NCI-H2196 treated with DMSO at 0.1 percent for 48 hours (cell line): ENCODE results near the gene C19orf47.
"Not testable (repeated sequence)": the region's sequence is repeated elsewhere in the genome, so short reads cannot be mapped to it uniquely, and the experiment has no call there.

Experiments
- DNase-seq: peaks from one replicate; lab custom pipeline; 2025; ENCODE audit not compliant: unreplicated experiment; lab: John Stamatoyannopoulos, UW

The C19orf47 gene

GRCh38 chr19:40377876-40378385, 29.7 kb upstream of the C19orf47 start:
- no peak for DNase-seq

GRCh38 chr19:40376286-40376862, 28.2 kb upstream of the C19orf47 start:
- DNase-seq, result no peak

- no peak for DNase-seq
Observed at GRCh38 chr19:40374084-40374483, 25.9 kb upstream of the C19orf47 start.

DNA sequence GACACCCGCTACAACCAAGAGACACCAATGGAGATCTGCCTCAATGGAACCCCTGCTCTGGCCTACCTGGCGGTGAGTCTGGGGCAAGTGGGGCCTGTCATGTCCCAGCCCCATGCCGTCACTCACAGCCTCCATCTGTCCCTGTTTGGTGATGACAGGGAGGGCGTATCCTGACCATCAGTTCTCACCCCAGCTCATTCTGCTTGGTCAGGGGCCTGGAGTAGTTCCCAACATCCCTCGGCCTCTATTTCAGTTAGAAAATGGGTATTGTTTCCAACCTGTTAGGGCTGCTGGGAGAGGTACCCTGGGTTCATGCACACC, 23.6 kb upstream of the C19orf47 start:
- DNase-seq, result no peak

- DNase-seq, result no peak
Observed at GRCh38 chr19:40370997-40371801, 23.0 kb upstream of the C19orf47 start.

DNA sequence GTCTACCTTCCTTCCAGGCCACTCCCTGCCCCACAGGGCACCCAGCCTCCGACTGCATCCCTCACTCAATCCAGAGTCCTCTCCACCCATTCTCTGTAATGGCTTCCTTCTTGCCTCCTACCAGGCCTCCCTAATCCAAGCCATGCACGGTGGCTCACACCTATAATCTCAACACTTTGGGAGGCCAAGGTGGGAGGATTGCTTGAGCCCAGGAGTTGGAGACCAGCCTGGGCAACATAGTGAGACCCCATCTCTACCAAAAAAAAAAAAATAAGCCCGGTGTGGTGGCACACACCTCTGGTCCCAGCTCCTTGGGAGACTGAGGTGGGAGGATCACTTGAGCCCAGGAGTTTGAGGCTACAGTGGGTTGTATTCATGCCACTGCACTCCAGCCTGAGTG, 22.1 kb upstream of the C19orf47 start:
- not testable (repeated sequence) for DNase-seq

GRCh38 chr19:40369797-40370196, 21.6 kb upstream of the C19orf47 start:
- DNase-seq, result no peak

DNA sequence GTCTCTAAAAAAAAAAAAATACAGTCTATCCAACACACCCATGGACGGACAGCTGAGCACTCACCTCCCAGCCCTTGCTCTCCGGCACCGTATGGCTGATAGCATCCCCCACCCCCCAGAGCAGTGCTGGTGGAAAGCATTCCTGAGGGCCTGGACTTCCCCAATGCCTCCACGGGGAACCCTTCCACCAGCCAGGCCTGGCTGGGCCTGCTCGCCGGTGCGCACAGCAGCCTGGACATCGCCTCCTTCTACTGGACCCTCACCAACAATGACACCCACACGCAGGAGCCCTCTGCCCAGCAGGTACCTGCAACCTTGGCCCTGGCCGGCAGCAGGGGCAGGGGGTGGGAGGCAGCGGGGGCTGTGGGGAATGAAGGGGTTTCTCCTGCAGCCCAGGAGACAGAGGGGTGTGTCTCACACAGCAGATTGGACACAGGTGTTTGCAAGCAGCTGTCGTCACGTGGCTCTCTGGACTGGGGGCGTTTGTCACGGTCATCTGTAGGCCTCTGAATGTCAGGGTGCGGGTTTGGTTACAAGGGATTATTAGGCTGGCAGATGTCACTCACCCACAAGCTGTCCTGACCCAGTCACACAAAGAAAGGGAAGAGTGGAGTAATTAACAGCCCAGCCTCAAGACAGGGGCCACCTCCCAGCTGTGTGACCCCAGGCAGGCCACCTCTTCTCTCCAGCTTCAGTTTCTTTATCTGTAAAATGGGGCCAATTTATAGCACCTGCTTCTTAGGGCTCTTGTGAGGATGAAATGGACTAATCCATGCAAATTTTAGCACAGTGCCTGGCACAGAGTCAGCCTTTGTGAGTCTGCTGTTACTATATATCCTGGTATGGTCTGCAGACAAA, 19.6 kb upstream of the C19orf47 start:
- DNase-seq, result no peak

- no peak for DNase-seq
Observed at GRCh38 chr19:40366697-40367561, 18.7 kb upstream of the C19orf47 start.

DNA sequence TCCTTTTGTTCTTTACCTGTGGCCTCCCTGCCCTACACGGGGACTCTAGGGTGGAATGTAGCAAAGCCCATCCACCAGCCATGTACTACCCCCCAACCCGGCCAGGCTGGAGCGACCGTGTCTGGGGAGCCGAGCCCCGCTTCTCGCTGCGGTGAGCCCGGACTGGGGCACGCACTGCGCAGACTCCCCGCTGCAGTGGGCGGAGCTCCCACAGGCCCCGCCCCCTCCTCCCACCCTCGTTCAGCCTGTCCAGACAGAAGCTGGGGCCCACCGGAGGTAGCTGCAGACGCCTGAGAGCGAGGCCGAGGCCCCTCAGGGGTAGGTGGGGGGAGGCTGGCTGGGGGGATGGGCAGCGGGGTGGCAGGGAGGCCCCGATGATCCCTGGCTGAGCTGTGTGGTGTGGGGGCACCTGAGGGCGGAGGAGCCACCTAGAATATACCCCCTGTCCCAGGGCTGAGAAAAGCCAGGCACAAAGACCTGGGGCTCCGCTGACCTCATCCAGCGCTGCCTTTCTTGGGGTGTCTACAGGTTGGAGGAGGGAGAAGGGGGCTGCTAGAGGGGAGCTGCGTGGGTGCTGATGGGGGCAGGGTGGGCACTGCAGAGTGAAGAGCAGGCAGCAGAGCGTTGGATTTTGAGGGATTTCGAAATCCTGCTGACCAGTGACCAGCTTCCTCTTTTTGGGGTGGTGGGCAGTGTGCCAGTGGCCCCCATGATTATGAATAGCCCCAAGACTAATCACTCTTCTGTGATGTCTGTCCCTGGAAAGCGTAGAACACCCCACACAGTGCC, 17.6 kb upstream of the C19orf47 start:
- peak; percentile 45 for DNase-seq

DNA sequence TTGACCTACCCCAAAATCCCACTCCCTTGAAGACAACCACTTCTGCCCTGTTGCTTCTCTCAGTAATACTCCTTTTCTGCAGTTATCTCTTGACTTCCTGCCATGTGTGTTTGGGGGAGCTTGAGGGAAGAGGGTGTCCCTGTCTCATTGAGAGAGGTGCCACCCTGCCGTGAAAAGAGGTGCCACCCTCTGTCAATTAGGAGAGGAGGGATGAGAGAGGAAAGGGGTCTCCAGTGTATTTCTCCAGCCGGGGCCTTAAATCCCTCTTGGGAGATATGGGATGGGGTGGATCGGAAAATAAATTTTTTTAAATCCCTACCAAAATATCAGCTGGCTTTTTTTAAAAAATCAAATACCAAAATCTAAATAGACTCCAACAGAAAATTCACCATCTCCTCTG, 16.8 kb upstream of the C19orf47 start:
- DNase-seq, result no peak

DNA sequence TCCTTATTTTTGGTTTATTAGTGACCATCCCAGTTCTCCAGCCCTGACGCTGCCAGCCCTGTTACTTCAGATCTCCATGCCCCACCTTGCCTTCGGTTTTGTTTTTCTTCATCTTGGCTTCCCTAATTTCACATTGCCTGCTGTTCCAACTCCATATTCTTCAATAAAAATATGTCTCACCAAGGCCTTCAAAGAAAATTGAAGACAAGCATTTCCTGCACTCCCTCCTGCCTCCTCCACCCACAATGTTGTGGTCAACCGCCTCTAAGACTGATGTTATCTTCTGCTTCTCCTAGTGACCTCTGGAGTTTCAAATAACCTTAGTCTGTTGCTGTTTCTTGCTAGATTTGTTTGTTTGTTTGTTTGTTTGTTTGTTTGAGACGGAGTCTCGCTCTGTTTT, 14.9 kb upstream of the C19orf47 start:
- no peak for DNase-seq

DNA sequence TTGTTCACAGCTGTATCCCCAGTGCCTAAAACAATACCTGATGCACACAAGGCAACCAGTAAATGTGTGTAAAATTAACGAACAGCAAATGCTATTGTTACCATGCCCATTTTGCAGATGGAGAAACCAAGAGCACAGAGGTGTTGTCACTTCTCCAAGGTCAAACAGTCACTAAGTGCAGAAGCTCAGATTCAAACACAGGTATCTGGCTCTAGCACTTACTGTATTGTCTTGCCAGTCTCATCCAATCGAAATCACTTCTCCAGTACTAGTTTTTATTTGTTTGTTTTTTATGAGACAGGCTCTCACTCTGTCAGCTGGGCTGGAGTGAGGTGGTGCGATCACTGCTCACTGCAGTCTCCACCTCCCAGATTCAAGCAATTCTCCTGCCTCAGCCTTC, 14.0 kb upstream of the C19orf47 start:
- no peak for DNase-seq

DNA sequence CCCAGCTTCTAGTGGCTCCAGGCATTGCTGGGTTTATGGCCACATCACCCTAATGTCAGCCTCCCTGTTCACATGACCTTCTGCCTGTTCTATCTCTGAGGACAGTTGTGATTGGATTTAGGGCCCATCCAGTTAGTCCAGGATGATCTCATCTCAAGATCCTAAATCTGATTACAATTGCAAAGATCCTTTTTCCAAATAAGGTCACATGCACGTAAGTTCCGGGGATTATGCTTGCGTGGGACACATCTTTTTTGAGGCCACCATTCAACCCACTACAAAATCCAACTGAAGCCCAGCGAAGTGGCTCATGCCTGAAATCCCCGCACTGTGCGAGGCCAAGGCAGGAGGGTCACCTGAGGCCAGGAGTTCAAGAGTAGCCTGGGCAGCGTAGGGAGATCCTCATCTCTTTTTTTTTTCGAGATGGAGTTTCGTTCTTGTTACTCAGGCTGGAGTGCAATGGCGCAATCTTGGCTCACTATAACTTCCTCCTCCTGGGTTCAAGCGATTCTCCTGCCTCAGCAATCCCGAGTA, 12.6 kb upstream of the C19orf47 start:
- DNase-seq, result no peak

DNA sequence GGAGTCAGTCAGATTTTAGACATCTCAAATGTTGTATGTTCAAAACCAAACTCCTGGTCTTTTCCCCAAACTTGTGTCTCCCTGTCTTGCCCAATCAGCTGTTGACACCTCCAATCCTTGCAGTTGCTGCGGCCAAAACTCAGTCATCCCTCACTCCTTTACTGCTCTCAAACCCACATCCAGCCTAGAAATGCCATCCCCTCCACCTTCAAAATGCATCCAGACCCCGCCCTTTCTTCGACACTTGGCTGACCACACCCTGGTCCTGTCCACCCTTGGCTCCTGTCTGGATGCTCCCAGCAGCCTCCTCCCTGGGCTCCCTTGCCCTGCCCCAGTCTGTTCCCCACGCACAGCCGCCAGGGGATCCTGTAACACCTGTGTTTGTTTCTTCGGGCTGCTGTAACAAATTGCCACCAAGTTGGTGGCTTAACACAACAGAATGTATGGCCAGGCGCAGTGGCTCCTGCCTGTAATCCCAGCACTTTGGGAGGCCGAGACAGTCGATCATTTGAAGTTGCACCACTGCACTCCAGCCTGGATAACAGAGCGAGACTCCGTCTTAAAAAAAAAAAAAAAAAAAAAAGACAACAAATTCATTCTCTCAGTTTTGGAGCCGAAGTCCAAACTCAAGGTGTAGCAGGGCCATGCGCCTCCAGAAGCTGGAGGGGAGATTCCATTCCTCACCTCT, 12.0 kb upstream of the C19orf47 start:
- DNase-seq, result no peak

GRCh38 chr19:40358773-40359172, 10.6 kb upstream of the C19orf47 start:
- no peak for DNase-seq

DNA sequence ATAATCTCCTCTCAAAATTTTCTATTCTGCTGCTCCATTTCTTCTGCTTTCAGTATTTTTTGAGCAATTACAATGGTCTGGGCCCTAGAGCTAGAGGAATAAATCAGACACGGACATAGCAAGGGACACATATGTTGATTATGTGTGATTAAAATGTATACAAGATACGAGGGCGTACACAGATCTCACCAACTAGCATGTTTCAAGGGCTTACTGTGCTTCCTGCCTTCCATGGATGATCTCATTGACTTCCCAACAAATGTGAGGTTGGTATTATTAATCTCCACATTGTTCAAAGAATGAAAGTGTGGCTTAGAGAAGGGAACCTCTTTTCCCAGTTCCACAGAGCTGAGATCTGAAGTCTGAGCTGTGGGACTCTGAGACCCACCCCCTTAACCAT, 9.4 kb upstream of the C19orf47 start:
- no peak for DNase-seq

DNA sequence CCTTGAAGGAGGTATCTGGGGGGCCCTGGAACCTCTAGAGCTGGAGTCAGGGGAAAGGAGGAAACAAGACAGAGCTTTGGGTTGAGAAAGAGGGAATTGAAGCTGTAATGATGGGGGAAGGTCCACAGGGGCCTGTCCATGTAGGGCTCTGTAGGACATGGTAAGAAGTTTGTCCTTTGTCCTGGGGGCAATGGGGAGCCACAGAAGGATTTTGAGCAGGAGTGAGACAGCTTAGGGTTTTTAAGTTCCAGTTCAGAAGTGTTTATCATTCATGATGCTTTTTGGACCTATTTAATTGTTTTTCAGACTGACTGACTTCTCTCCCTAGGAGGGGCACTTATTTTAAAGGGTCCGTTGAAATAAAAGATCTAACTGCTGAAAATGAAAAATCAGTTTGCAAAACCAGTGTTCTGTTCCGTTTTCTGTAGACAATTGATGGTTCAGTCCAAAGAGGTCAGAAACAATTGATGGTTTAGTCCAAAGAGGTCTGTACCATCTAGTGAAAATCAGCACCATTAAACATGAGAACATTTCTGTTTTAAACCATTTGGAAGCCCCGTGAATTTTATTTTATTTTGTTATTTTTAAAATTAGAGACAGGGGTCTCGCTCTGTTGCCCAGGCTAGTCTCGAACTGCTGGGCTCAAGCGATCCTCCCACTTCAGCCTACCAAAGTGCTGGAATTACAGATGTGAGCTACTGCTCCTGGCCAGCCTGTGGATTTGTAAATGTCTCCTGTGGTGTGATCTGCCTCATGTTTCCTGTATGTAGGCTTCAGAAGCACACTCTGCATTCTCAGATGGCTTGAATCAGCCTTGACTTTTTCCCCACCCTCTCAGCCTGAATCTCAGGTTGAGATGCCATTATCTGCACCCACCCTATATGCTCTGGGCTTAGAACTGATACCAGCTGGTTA, 8.7 kb upstream of the C19orf47 start:
- no peak for DNase-seq
